Inferior parietal cortex (tissue), 1 donor: ENCODE measurements around the gene CEP78.

Experiments
- DNase-seq: peaks from one replicate; pipeline ENCODE4 v3.0.0-alpha.2; 2016; ENCODE audit errors: extremely low spot score

Gene CEP78

GRCh38 chr9:78307360-78307759 lies 71.5 kb downstream of the CEP78 start:
- no peak for DNase-seq

- DNase-seq: no peak
These were observed 73.2 kb downstream of the CEP78 start for GRCh38 chr9:78309066-78309465.

GRCh38 chr9:78311075-78311474 lies 75.2 kb downstream of the CEP78 start:
- DNase-seq: no peak

GRCh38 chr9:78311886-78312524 lies 76.1 kb downstream of the CEP78 start:
- DNase-seq: no peak

GRCh38 chr9:78314550-78314949 lies 78.7 kb downstream of the CEP78 start:
- no peak for DNase-seq

- no peak for DNase-seq
These were observed 79.3 kb downstream of the CEP78 start for GRCh38 chr9:78314953-78315870.

- no peak for DNase-seq
These were observed 80.5 kb downstream of the CEP78 start for GRCh38 chr9:78316166-78316892.

GRCh38 chr9:78319197-78320029 lies 83.5 kb downstream of the CEP78 start:
- no peak for DNase-seq

- DNase-seq: no peak
These were observed 84.3 kb downstream of the CEP78 start for GRCh38 chr9:78320030-78320693.

GRCh38 chr9:78320875-78321496 lies 85.1 kb downstream of the CEP78 start:
- no peak for DNase-seq

GRCh38 chr9:78321505-78321904 lies 85.6 kb downstream of the CEP78 start:
- no peak for DNase-seq

- DNase-seq: no peak
These were observed 88.3 kb downstream of the CEP78 start for GRCh38 chr9:78324068-78324650.

- DNase-seq: no peak
These were observed 88.8 kb downstream of the CEP78 start for GRCh38 chr9:78324682-78325081.

GRCh38 chr9:78325343-78325742 lies 89.5 kb downstream of the CEP78 start:
- DNase-seq: no peak

- DNase-seq: no peak
These were observed 90.0 kb downstream of the CEP78 start for GRCh38 chr9:78325846-78326360.

GRCh38 chr9:78326564-78326963 lies 90.7 kb downstream of the CEP78 start:
- DNase-seq: no peak
